Activated CD4-positive, alpha-beta memory T cell treated with anti-CD3 and anti-CD28 coated beads, Interleukin-2, amount 10 ng/mL, durations not matched to agents 7 days and 5 days (primary cell): Measurements from ENCODE around the gene ABHD8. TPM values are rescaled to one million over a fixed set of nuclear protein-coding genes. Genes with fewer than 3 reads are reported as not detected.

ENCODE experiments used
- CTCF ChIA-PET: fragments of 350-600 bp; sonication (Branson Sonifier 250); formaldehyde crosslinking; loops from one replicate; lab custom pipeline; 2021; ENCODE audit warnings: antibody characterized with exemption, inconsistent platforms; lab: Charles Lee
- POLR2A ChIA-PET: fragments of 350-600 bp; sonication (Branson Sonifier 250); formaldehyde crosslinking; loops from one replicate; lab custom pipeline; 2021; ENCODE audit warnings: antibody characterized with exemption; lab: Charles Lee
- DNase-seq: peaks from one replicate; pipeline ENCODE4 v3.0.0-alpha.2; 2020
- H3K27ac Mint-ChIP-seq: one replicate; pipeline ENCODE4 v1.8.0; 2021; ENCODE audit warnings: mild to moderate bottlenecking, mixed read lengths
- H3K27me3 Mint-ChIP-seq: one replicate; pipeline ENCODE4 v1.8.0; 2021; ENCODE audit warnings: mixed read lengths
- H3K36me3 Mint-ChIP-seq: one replicate; pipeline ENCODE4 v1.8.0; 2021; ENCODE audit warnings: low read depth, mixed read lengths
- H3K4me1 Mint-ChIP-seq: one replicate; pipeline ENCODE4 v1.8.0; 2021; ENCODE audit warnings: mixed read lengths
- H3K4me3 Mint-ChIP-seq: one replicate; pipeline ENCODE4 v1.8.0; 2021; ENCODE audit warnings: mild to moderate bottlenecking, mixed read lengths
- H3K9me3 Mint-ChIP-seq: one replicate; pipeline ENCODE4 v1.8.0; 2021; ENCODE audit warnings: mixed read lengths
- total RNA-seq, 2 experiments: library from RNA; stranded (reverse); gene quantifications; one replicate each; pipeline ENCODE4 v1.2.3, GENCODE V29; 2021

Gene ABHD8
- total RNA-seq, 2 experiments from 2014 or later: 10.6 to 12.2 TPM

- no peaks in the 10 kb centered on the region for H3K27me3 Mint-ChIP-seq
- DNase-seq: no peak
- POLR2A ChIA-PET: interaction anchor here (0.6 to 4.0 kb wide), 13 partner anchors 7 to 1012 kb away, joined by 3 to 47 read pairs (median 3); partner anchors contain the start of genes ANO8, BABAM1, BST2 and USE1
- peak overlapping the region; percentile 94 for H3K27ac Mint-ChIP-seq
- no peaks in the 10 kb centered on the region for H3K9me3 Mint-ChIP-seq
- CTCF ChIA-PET: interaction anchor here (0.8 to 1.9 kb wide), 3 partner anchors 11 to 45 kb away, joined by 3 to 8 read pairs (median 7); partner anchors contain the start of genes ANKLE1 and USHBP1
- H3K36me3 Mint-ChIP-seq: peaks cover 22% of the 10 kb centered on the region
- peaks cover 50% of the 10 kb centered on the region for H3K4me1 Mint-ChIP-seq
- peak overlapping the region; percentile 98 for H3K4me3 Mint-ChIP-seq
Observed at GRCh38 chr19:17309965-17310461, 6.8 kb upstream of the ABHD8 start.

GRCh38 chr19:17309198-17309964, 6.2 kb upstream of the ABHD8 start, which contains the start of gene DDA1:
Gene DDA1, plus strand, starts transcription at chr19:17309563. Its CDS starts 92 bp downstream, at chr19:17309655.
- ChIA-PET CTCF (interaction anchor here (0.7 to 1.9 kb wide), 14 partner anchors 9 to 691 kb away, joined by 3 to 11 read pairs (median 4); partner anchors contain the start of genes ANKLE1, ANO8, BABAM1 and USHBP1), POLR2A (interaction anchor here (0.6 to 4.0 kb wide), 21 partner anchors 8 to 1048 kb away, joined by 3 to 47 read pairs (median 4); partner anchors contain the start of genes ANO8, BABAM1, BST2 and GTPBP3)
- peak within 1 kb of the TSS; percentile 94 for H3K27ac Mint-ChIP-seq
- H3K4me1 Mint-ChIP-seq: peaks cover 57% of the 10 kb centered on the region
- peaks cover 19% of the 10 kb centered on the region for H3K36me3 Mint-ChIP-seq
- no peaks in the 10 kb centered on the region for H3K9me3 Mint-ChIP-seq
- no peaks in the 10 kb centered on the region for H3K27me3 Mint-ChIP-seq
- peak within 1 kb of the TSS; percentile 98 for H3K4me3 Mint-ChIP-seq
- DNase-seq: peak; percentile 100

DNA sequence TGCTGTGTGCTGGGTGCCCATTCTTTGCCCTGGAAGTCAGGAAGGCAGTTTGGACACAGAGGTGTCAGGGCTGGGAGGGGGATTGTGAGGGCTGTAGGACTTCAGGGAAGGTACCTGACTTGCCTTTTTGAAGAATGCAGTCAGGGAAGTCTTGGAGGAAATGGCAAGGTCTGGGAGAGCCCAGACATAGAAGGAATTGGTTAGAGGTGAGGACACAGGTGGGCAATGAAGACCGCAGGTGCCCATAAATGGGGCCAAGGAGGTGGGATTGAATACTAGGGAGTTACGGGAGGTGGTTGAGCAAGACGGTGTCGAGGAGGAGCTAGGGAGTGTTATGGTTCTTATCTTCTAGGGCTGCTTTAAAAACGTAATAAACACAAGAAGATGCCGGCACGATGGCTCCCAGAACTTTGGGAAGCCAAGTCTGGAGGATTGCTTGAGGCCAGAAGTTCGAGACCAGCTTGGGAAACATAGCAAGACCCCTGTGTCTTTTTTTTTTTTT, 4.7 kb upstream of the ABHD8 start:
- Mint-ChIP-seq H3K4me1 (peaks cover 64% of the 10 kb centered on the region), H3K27ac (no peak overlapping the region), H3K4me3 (peak overlapping the region; percentile 89), H3K9me3 (no peaks in the 10 kb centered on the region), H3K27me3 (no peaks in the 10 kb centered on the region), H3K36me3 (peaks cover 11% of the 10 kb centered on the region)
- CTCF ChIA-PET: no interaction called here
- POLR2A ChIA-PET: interaction anchor here (1.6 to 4.0 kb wide), 2 partner anchors 17 to 24 kb away, joined by 10 to 47 read pairs; partner anchors contain the start of gene ANO8
- no peak for DNase-seq

GRCh38 chr19:17306285-17306714, 3.1 kb upstream of the ABHD8 start:
- Mint-ChIP-seq H3K27ac (peak overlapping the region; percentile 90), H3K9me3 (no peaks in the 10 kb centered on the region), H3K36me3 (peaks cover 5% of the 10 kb centered on the region), H3K27me3 (no peaks in the 10 kb centered on the region), H3K4me1 (peaks cover 62% of the 10 kb centered on the region), H3K4me3 (peak overlapping the region; percentile 89)
- POLR2A ChIA-PET: interaction anchor here (0.7 to 4.8 kb wide), 7 partner anchors 11 to 113 kb away, joined by 3 to 50 read pairs (median 5); partner anchors contain the start of genes ANO8, MVB12A and OCEL1
- CTCF ChIA-PET: interaction anchor here (0.9 to 2.1 kb wide), 5 partner anchors 11 to 159 kb away, joined by 3 to 14 read pairs (median 3); partner anchors contain the start of gene BABAM1
- no peak for DNase-seq

GRCh38 chr19:17305517-17306284, 2.5 kb upstream of the ABHD8 start, which contains the start of gene MRPL34:
Gene MRPL34, plus strand, starts transcription at chr19:17305872. Its CDS starts 21 bp downstream, at chr19:17305893.
- peak; percentile 98 for DNase-seq

DNA sequence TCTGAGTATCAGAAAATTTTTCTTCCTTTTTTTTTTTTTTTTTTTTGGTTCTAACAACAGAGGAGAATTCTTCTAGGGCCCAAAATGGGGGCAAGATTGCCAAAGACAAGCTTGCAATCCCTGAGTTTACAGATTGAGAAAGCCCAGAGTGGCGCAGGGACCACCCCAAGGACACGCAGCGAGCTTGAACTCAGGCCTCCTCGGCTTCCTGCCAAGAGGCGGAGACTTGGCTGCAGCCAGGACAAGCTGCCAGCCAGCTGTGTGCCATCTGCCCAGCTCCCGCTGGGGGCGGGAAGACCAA, 1.9 kb upstream of the ABHD8 start:
- DNase-seq: no peak
- CTCF ChIA-PET: interaction anchor here (0.6 to 3.1 kb wide), 20 partner anchors 9 to 235 kb away, joined by 3 to 32 read pairs (median 5); partner anchors contain the start of genes ANKLE1, ANO8, BABAM1 and BST2
- no peaks in the 10 kb centered on the region for H3K9me3 Mint-ChIP-seq
- POLR2A ChIA-PET: interaction anchor here (0.6 to 4.8 kb wide), 7 partner anchors 12 to 115 kb away, joined by 3 to 50 read pairs (median 5); partner anchors contain the start of genes ANO8 and MVB12A
- peak overlapping the region; percentile 90 for H3K27ac Mint-ChIP-seq
- peaks cover 5% of the 10 kb centered on the region for H3K36me3 Mint-ChIP-seq
- peaks cover 53% of the 10 kb centered on the region for H3K4me1 Mint-ChIP-seq
- H3K4me3 Mint-ChIP-seq: peak overlapping the region; percentile 89
- H3K27me3 Mint-ChIP-seq: no peaks in the 10 kb centered on the region

More at GRCh38 chr19:17305517-17306284, 2.5 kb upstream of the ABHD8 start, which contains the start of gene MRPL34:
- ChIA-PET CTCF (interaction anchor here (0.6 to 3.1 kb wide), 23 partner anchors 10 to 236 kb away, joined by 3 to 32 read pairs (median 4); partner anchors contain the start of genes ANKLE1, ANO8, BABAM1 and BST2), POLR2A (interaction anchor here (0.6 to 4.8 kb wide), 9 partner anchors 12 to 114 kb away, joined by 3 to 50 read pairs (median 5); partner anchors contain the start of genes ANO8, MVB12A and OCEL1)
- H3K27ac Mint-ChIP-seq: peak within 1 kb of the TSS; percentile 90
- H3K36me3 Mint-ChIP-seq: peaks cover 5% of the 10 kb centered on the region
- H3K4me1 Mint-ChIP-seq: peaks cover 58% of the 10 kb centered on the region
- H3K4me3 Mint-ChIP-seq: peak within 1 kb of the TSS; percentile 89
- no peaks in the 10 kb centered on the region for H3K9me3 Mint-ChIP-seq
- H3K27me3 Mint-ChIP-seq: no peaks in the 10 kb centered on the region

DNA sequence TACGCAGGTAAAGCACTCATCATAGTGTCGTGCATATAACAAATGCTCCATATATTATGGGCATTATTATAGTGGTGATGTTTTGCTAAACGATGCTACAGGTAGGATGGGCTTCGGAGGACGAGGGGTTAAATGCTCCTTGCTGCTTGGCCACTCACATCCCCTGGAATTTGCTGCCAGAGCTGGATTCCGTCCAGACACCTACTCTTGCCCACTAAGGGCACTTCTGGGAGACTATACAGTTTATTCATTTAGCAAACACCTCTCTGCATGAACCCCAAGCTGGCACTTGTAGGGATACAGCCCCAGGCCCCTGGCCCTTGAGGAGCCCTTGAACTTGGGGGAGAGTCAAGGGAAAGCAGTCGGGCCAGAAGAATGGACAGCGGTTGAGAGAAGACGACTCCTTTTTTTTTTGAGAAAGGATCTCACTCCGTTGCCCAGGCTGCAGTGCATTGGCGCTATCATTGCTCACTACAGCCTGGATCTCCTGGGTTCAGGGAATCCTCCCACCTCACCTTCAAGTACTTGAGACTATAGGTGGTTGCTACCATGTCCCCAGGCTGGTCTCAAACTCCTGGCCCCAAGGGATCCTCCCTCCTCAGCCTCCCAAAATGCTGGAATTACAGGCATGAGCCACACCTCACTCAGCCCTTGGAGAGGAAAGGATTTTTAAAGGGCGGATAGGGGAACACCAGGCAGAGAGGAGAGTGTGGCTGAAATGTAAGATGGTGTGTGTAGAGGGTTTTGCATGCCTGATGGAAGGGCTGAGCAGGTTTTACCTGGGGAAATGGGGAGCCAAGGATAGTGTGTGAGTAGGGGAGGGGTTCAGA, 1.4 kb upstream of the ABHD8 start:
- peak overlapping the region; percentile 90 for H3K27ac Mint-ChIP-seq
- no peak for DNase-seq
- peaks cover 52% of the 10 kb centered on the region for H3K4me1 Mint-ChIP-seq
- H3K36me3 Mint-ChIP-seq: peaks cover 5% of the 10 kb centered on the region
- ChIA-PET CTCF (interaction anchor here (0.6 to 3.1 kb wide), 20 partner anchors 9 to 234 kb away, joined by 3 to 32 read pairs (median 5); partner anchors contain the start of genes ANKLE1, ANO8, BABAM1 and BST2), POLR2A (interaction anchor here (0.8 to 4.8 kb wide), 7 partner anchors 11 to 179 kb away, joined by 3 to 50 read pairs (median 5); partner anchors contain the start of genes ANO8 and MVB12A)
- no peaks in the 10 kb centered on the region for H3K27me3 Mint-ChIP-seq
- no peaks in the 10 kb centered on the region for H3K9me3 Mint-ChIP-seq
- H3K4me3 Mint-ChIP-seq: peak overlapping the region; percentile 89

- Mint-ChIP-seq H3K36me3 (no peaks in the 10 kb centered on the region), H3K4me3 (peak overlapping the region; percentile 69), H3K9me3 (no peaks in the 10 kb centered on the region), H3K27ac (no peak overlapping the region), H3K4me1 (peaks cover 46% of the 10 kb centered on the region), H3K27me3 (no peaks in the 10 kb centered on the region)
- CTCF ChIA-PET: interaction anchor here (0.6 to 3.1 kb wide), 4 partner anchors 11 to 98 kb away, joined by 3 to 32 read pairs (median 4); partner anchors contain the start of gene ANO8
- DNase-seq: no peak
- POLR2A ChIA-PET: interaction anchor here (0.8 to 4.8 kb wide), 5 partner anchors 10 to 178 kb away, joined by 3 to 50 read pairs (median 4); partner anchors contain the start of genes ANO8 and USE1
Observed at GRCh38 chr19:17303940-17304267, 679 bp upstream of the ABHD8 start.

DNA sequence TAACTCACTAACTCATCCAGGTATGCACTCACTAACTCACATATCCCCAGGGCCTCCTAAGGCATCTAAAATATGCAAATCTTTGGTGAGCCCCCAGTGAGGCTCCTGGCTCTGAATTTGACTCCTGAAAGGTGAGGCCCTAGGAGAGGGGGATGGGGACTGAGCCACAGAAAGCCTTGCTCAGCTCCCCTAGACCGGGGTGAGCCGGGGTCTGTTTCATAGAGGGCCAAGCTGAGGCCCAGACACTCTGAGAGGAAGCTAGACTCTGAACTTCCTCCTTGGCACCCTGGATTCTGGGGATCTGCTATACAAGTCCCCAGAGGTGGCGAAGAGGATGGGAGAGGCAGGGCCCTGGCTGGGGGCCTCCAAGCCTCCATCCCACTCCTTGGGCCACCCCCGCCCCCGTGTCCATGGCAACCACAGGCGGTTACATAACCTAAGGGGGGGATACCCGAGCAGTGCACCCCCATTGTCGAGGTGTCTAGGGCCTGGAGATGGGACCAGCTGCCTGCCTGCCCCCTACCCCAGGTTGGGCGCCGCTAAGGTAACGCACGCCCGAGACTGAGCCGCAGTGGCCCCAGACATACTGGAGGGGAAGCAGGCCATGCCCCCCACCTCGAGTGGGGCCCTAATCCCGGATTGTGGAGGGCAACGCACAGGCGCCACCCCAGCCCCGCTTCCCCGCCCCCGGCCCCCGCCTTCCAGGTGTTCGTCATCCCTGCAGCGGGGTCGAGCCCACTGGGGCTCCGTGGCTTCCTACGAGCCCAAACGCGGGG, 646 bp downstream of the ABHD8 start:
- no peaks in the 10 kb centered on the region for H3K27me3 Mint-ChIP-seq
- peaks cover 5% of the 10 kb centered on the region for H3K36me3 Mint-ChIP-seq
- H3K9me3 Mint-ChIP-seq: no peaks in the 10 kb centered on the region
- no peak overlapping the region for H3K27ac Mint-ChIP-seq
- peaks cover 41% of the 10 kb centered on the region for H3K4me1 Mint-ChIP-seq
- DNase-seq: no peak
- ChIA-PET CTCF (interaction anchor here (0.6 to 3.1 kb wide), 4 partner anchors 9 to 32 kb away, joined by 3 to 32 read pairs (median 4); partner anchors contain the start of gene ANO8), POLR2A (interaction anchor here (1.2 to 4.8 kb wide), 4 partner anchors 9 to 35 kb away, joined by 3 to 50 read pairs (median 8); partner anchors contain the start of genes ANO8 and BABAM1)
- peak overlapping the region; percentile 69 for H3K4me3 Mint-ChIP-seq

- no peaks in the 10 kb centered on the region for H3K27me3 Mint-ChIP-seq
- DNase-seq: no peak
- CTCF ChIA-PET: no interaction called here
- no peak overlapping the region for H3K27ac Mint-ChIP-seq
- peaks cover 7% of the 10 kb centered on the region for H3K36me3 Mint-ChIP-seq
- peaks cover 30% of the 10 kb centered on the region for H3K4me1 Mint-ChIP-seq
- POLR2A ChIA-PET: interaction anchor here (1.2 kb wide), 1 partner anchor 34 kb away, joined by 3 read pairs; the partner anchor contains the start of gene BABAM1
- no peaks in the 10 kb centered on the region for H3K9me3 Mint-ChIP-seq
- H3K4me3 Mint-ChIP-seq: no peak overlapping the region
Observed at GRCh38 chr19:17300992-17301619, 2.1 kb downstream of the ABHD8 start.
